ENCODE results near the gene YARS2. TPM values are rescaled to one million over a fixed set of nuclear protein-coding genes. Genes with fewer than 3 reads are reported as not detected.
"Not testable (repeated sequence)": the region's sequence is repeated elsewhere in the genome, so short reads cannot be mapped to it uniquely, and the experiment has no call there.

YARS2 gene
- total RNA-seq, 8 experiments from 2014 or later: 13.3 to 30.4 (median 19.5) TPM

GRCh38 chr12:32739279-32739678, 16.4 kb downstream of the YARS2 start:
- Histone ChIP-seq H3K4me1 (replicated peaks in 1 of 2) (no peaks in the 10 kb centered on the region), H3K27ac (no peak overlapping the region), H3K4me3 (no peak overlapping the region)
- ATAC-seq (replicated peaks in 6 of 8): no peak
- in situ Hi-C loops (cut with MboI; ENCODE audit: low pct_unique_long_range_greater_than_20kb in 2 of 9, low sequenced_read_pairs in 9 of 9, unreplicated experiment in 9 of 9): no loop called here
- WGBS, 10 experiments: 42 to 100% (median 80%) methylated on average over 1 to 2 of the region's 2 CpGs

- ATAC-seq (replicated peaks in 6 of 8): no peak
- in situ Hi-C loops (cut with MboI; ENCODE audit: low pct_unique_long_range_greater_than_20kb in 2 of 9, low sequenced_read_pairs in 9 of 9, unreplicated experiment in 9 of 9): no loop called here
- WGBS, 10 experiments: 50 to 96% (median 81%) methylated on average over 1 to 2 of the region's 2 CpGs; no CpG with 5 or more reads in 1 of the 10 experiments
- H3K4me1 ChIP-seq (replicated peaks in 1 of 2): no peaks in the 10 kb centered on the region
- H3K4me3 ChIP-seq: no peak overlapping the region
- H3K27ac ChIP-seq: no peak overlapping the region
Measured at GRCh38 chr12:32737715-32738114, 18.0 kb downstream of the YARS2 start.

GRCh38 chr12:32736445-32736844, 19.3 kb downstream of the YARS2 start:
- no peak for ATAC-seq (replicated peaks in 6 of 8)
- 68 to 100% (median 93%) methylated on average over 1 to 3 of the region's 3 CpGs; no CpG with 5 or more reads in 2 of the 10 experiments for WGBS, 10 experiments
- in situ Hi-C loops (cut with MboI; ENCODE audit: low pct_unique_long_range_greater_than_20kb in 2 of 9, low sequenced_read_pairs in 9 of 9, unreplicated experiment in 9 of 9): no loop called here
- no peak overlapping the region for H3K4me3 ChIP-seq
- H3K4me1 ChIP-seq (replicated peaks in 1 of 2): no peaks in the 10 kb centered on the region
- H3K27ac ChIP-seq: no peak overlapping the region

- WGBS, 10 experiments: 89 to 100% (median 100%) methylated on average over 1 of the region's 1 CpG; no CpG with 5 or more reads in 4 of the 10 experiments
- Histone ChIP-seq H3K27ac (no peak overlapping the region), H3K4me1 (replicated peaks in 1 of 2) (no peaks in the 10 kb centered on the region), H3K4me3 (no peak overlapping the region)
- in situ Hi-C loops (cut with MboI; ENCODE audit: low pct_unique_long_range_greater_than_20kb in 2 of 9, low sequenced_read_pairs in 9 of 9, unreplicated experiment in 9 of 9): no loop called here
- no peak for ATAC-seq (replicated peaks in 6 of 8)
Measured at GRCh38 chr12:32734952-32735351, 20.7 kb downstream of the YARS2 start.

- ATAC-seq (replicated peaks in 6 of 8): no peak
- Histone ChIP-seq H3K4me3 (no peak overlapping the region), H3K4me1 (replicated peaks in 1 of 2) (no peaks in the 10 kb centered on the region), H3K27ac (no peak overlapping the region)
- WGBS, 10 experiments: 20 to 97% (median 85%) methylated on average over 1 to 3 of the region's 3 CpGs
- in situ Hi-C loops (cut with MboI; ENCODE audit: low pct_unique_long_range_greater_than_20kb in 2 of 9, low sequenced_read_pairs in 9 of 9, unreplicated experiment in 9 of 9): no loop called here
Measured at GRCh38 chr12:32727237-32727636, 28.5 kb downstream of the YARS2 start.

- Histone ChIP-seq H3K4me3 (no peak overlapping the region), H3K4me1 (replicated peaks in 1 of 2) (no peaks in the 10 kb centered on the region), H3K27ac (no peak overlapping the region)
- WGBS, 10 experiments: 57 to 100% (median 100%) methylated on average over 1 to 2 of the region's 2 CpGs; no CpG with 5 or more reads in 3 of the 10 experiments
- in situ Hi-C loops (cut with MboI; ENCODE audit: low pct_unique_long_range_greater_than_20kb in 2 of 9, low sequenced_read_pairs in 9 of 9, unreplicated experiment in 9 of 9): no loop called here
- no peak for ATAC-seq (replicated peaks in 6 of 8)
Measured at GRCh38 chr12:32726286-32726685, 29.4 kb downstream of the YARS2 start.

- ATAC-seq (replicated peaks in 6 of 8); H3K4me1 ChIP-seq (replicated peaks in 1 of 2); in situ Hi-C loops (cut with MboI; ENCODE audit: low pct_unique_long_range_greater_than_20kb in 2 of 9, low sequenced_read_pairs in 9 of 9, unreplicated experiment in 9 of 9); H3K4me3 ChIP-seq; H3K27ac ChIP-seq: not testable (repeated sequence)
- 92% methylated on average over 2 of the region's 3 CpGs; no CpG with 5 or more reads in 9 of the 10 experiments for WGBS, 10 experiments
Measured at GRCh38 chr12:32725308-32725707, 30.4 kb downstream of the YARS2 start.

- WGBS, 10 experiments: 100% methylated on average over 1 of the region's 2 CpGs; no CpG with 5 or more reads in 6 of the 10 experiments
- in situ Hi-C loops (cut with MboI; ENCODE audit: low pct_unique_long_range_greater_than_20kb in 2 of 9, low sequenced_read_pairs in 9 of 9, unreplicated experiment in 9 of 9): no loop called here
- H3K4me3 ChIP-seq: no peak overlapping the region
- ATAC-seq (replicated peaks in 6 of 8): no peak
- no peak overlapping the region for H3K27ac ChIP-seq
- H3K4me1 ChIP-seq (replicated peaks in 1 of 2): no peaks in the 10 kb centered on the region
Measured at GRCh38 chr12:32718926-32719325, 36.8 kb downstream of the YARS2 start.

- 53 to 100% (median 95%) methylated on average over 1 to 4 of the region's 4 CpGs; no CpG with 5 or more reads in 2 of the 10 experiments for WGBS, 10 experiments
- Histone ChIP-seq H3K4me3 (no peak overlapping the region), H3K4me1 (replicated peaks in 1 of 2) (no peaks in the 10 kb centered on the region), H3K27ac (no peak overlapping the region)
- ATAC-seq (replicated peaks in 6 of 8): no peak
- in situ Hi-C loops (cut with MboI; ENCODE audit: low pct_unique_long_range_greater_than_20kb in 2 of 9, low sequenced_read_pairs in 9 of 9, unreplicated experiment in 9 of 9): no loop called here
Measured at GRCh38 chr12:32714772-32715171, 40.9 kb downstream of the YARS2 start.

GRCh38 chr12:32708926-32709325, 46.8 kb downstream of the YARS2 start:
- Histone ChIP-seq H3K4me1 (replicated peaks in 1 of 2) (no peaks in the 10 kb centered on the region), H3K27ac (no peak overlapping the region), H3K4me3 (no peak overlapping the region)
- 69 to 100% (median 94%) methylated on average over 1 to 2 of the region's 2 CpGs; no CpG with 5 or more reads in 1 of the 10 experiments for WGBS, 10 experiments
- in situ Hi-C loops (cut with MboI; ENCODE audit: low pct_unique_long_range_greater_than_20kb in 2 of 9, low sequenced_read_pairs in 9 of 9, unreplicated experiment in 9 of 9): no loop called here
- ATAC-seq (replicated peaks in 6 of 8): no peak

- no peaks in the 10 kb centered on the region for H3K4me1 ChIP-seq (replicated peaks in 1 of 2)
- WGBS, 10 experiments: 89 to 100% (median 95%) methylated on average over 1 to 2 of the region's 2 CpGs
- no peak for ATAC-seq (replicated peaks in 6 of 8)
- in situ Hi-C loops (cut with MboI; ENCODE audit: low pct_unique_long_range_greater_than_20kb in 2 of 9, low sequenced_read_pairs in 9 of 9, unreplicated experiment in 9 of 9): no loop called here
- no peak overlapping the region for H3K4me3 ChIP-seq
- H3K27ac ChIP-seq: no peak overlapping the region
Measured at GRCh38 chr12:32706335-32707024, 49.2 kb downstream of the YARS2 start.

- H3K27ac ChIP-seq: no peak overlapping the region
- no peak for ATAC-seq (replicated peaks in 6 of 8)
- no peaks in the 10 kb centered on the region for H3K4me1 ChIP-seq (replicated peaks in 1 of 2)
- in situ Hi-C loops (cut with MboI; ENCODE audit: low pct_unique_long_range_greater_than_20kb in 2 of 9, low sequenced_read_pairs in 9 of 9, unreplicated experiment in 9 of 9): no loop called here
- H3K4me3 ChIP-seq: no peak overlapping the region
Measured at GRCh38 chr12:32705783-32706182, 49.9 kb downstream of the YARS2 start.

- Histone ChIP-seq H3K4me3 (no peak overlapping the region), H3K4me1 (replicated peaks in 1 of 2) (peaks cover 0 to 2% of the 10 kb centered on the region in 2 donors), H3K27ac (no peak overlapping the region)
- in situ Hi-C loops (cut with MboI; ENCODE audit: low pct_unique_long_range_greater_than_20kb in 2 of 9, low sequenced_read_pairs in 9 of 9, unreplicated experiment in 9 of 9): no loop called here
- ATAC-seq (replicated peaks in 6 of 8): no peak
- WGBS, 10 experiments: 80 to 100% (median 100%) methylated on average over 1 of the region's 1 CpG; no CpG with 5 or more reads in 1 of the 10 experiments
Measured at GRCh38 chr12:32702946-32703345, 52.8 kb downstream of the YARS2 start.

- in situ Hi-C loops (cut with MboI; ENCODE audit: low pct_unique_long_range_greater_than_20kb in 2 of 9, low sequenced_read_pairs in 9 of 9, unreplicated experiment in 9 of 9): no loop called here
- Histone ChIP-seq H3K27ac (no peak overlapping the region), H3K4me3 (no peak overlapping the region), H3K4me1 (replicated peaks in 1 of 2) (peaks cover 0 to 3% of the 10 kb centered on the region in 2 donors)
- ATAC-seq (replicated peaks in 6 of 8): peak in 2 of 8 experiments; percentile 27 to 28
Measured at GRCh38 chr12:32702473-32702872, 53.2 kb downstream of the YARS2 start.
